HG02588 (cell line): ENCODE measurements around the gene TACC2.

ENCODE experiments used
- ATAC-seq: cut with Tn5 transposase; IDR thresholded peaks from one replicate; pipeline ENCODE4 v1.9.1; 2021; ENCODE audit warnings: mild to moderate bottlenecking, moderate library complexity; ENCODE audit not compliant: unreplicated experiment

TACC2 gene

DNA sequence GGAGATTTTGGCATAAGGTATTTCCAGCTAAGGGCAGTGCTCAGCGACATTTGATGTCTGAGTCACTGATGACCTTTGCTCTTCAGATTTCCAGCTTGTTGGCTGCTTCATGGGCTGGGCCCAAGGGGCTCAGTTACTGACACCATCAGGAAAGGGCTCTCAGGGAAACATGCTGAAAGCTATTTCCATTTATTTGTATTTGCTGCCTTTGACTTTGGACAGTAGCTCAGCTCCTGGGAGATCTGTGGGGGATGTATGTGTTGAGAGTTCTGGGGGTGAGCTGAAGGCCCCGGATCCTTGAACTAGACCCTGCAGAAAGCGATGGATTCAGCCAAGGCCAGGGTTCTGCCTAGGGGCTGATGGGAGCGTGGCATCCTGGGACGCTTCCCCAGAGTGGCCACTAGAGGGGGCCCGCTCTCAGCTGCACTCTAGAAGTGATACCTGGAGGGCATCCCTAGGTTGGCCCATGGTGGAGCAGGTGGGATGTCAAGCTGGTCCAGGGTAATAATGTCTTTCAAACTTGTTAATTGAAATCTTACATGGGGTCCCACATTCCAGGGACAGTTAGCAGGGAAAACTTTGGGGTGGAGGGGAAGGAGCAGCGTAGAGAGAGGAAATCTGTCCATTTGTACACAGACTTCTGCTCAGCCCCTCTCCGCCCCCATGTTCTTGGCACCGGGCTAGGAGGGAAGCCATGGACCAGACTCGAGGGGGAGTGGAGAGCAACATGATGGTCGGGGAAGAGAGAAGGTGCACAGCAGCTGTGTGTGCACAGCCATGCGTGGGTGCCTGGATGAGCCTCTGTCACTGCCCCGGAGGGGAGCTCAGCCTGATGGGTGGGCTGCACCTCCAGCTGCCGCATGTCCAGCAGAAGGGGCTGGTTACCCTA, 279.1 kb downstream of the TACC2 start:
- peak; percentile 78 for ATAC-seq

DNA sequence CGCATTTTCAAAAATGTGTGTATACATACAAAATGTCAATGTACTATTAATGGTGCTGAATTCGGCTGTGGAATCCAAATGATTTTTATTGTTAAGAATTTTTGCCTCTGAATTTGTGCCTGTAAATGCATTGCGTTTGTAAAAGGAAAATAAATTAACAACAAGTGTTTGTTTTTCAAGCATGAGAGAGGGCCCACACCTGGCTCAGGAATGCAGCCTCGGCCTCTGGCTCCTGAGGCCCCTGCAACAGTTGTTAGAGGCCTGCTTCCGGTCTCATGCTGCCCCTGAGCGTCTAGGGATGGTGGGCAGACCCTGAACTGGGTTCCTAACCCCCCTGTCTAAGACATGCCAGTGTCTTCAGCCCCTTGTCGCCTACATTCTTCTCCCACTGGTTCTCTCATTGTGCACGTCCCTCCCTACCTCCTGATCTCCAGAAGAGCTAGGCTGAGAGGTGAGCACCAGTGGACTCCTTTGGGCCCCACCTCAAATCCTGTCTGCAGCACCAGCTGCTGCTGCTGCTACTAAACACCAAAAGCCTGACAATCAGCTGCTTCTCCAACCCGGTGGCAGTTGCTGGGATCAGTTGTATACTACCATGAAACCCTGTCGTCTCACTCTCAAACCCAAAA, 280.2 kb downstream of the TACC2 start:
- ATAC-seq, result no peak

DNA sequence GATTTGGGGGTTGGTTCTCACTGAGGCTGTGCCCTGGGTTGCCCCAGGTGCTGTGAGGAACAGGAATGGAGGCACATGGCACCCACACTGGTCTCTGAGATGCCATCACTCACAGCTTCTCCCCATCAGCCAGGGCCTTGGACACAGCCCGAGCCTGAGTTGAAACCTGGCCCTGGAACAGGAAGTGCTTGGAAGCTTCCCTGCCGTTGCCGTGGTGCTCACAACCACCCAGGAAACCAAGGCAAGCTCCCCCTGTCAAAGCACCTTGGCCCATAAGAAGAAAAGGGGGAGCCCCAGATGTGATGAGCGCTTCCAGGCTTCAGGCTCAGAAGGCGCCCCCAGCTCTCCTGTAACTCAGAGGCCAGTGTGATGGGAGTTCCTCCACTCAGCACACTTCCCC, 282.1 kb downstream of the TACC2 start, which contains the start of gene BTBD16:
Gene BTBD16, plus strand, starts transcription at position 221 of the 400 bp plus-strand sequence. CDS start 3,786 bp downstream, outside the sequence.
- no peak for ATAC-seq

DNA sequence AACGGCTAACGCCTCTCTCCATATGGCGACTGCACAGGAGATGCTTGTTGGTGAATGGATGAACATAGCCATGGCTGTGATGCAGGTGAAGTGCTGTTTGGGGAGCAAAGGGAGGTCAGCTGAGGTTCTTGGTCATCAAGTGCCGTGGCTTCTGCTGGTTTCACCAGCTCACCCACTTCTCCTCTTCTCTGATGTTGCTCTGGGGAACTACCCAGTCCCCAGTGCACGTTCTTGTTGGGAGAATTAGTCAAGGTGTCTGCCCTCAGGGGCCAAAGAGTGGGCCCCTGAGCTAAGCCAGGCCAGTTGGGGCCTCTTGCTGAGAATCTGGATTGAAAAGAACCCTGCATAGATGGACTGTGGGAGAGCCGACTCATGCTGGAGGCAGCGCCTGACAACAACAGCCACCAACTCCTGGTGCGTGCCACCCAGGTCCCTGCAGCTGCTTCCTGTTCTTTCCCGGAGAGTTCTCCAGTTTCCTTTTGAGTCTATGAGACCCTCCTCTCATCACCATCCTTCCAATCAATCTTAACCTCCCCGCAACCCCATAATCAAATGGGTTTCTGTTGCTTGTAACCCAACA, 285.1 kb downstream of the TACC2 start:
- no peak for ATAC-seq

DNA sequence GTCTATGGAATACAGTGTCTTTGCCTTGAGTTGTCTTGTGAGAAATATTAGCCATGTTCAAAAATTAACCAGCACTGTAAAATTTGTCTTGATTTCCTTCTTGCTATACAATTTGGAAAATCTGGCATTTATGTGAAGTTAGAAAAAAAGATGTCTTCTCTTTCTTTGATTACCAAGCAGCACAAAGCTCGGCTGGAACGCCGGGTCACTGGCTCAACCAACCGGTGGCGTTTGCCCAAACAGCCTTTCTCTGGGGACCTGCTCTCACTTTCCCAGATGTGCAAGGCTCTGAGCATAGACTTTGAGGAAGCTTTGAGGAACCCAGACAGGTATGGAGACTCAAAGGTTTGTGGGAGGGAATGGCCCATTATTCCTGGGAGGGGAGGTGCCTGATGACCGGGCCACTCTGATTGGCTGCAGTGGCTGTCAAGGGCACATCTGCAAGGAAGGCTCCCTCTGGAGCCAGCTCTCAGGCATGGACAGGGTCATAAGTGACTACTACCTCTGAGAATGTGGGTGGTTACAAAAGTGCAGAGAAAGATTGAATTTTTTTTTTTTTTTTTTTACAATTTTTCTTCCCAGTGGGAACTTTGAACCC, 287.7 kb downstream of the TACC2 start:
- no peak for ATAC-seq

DNA sequence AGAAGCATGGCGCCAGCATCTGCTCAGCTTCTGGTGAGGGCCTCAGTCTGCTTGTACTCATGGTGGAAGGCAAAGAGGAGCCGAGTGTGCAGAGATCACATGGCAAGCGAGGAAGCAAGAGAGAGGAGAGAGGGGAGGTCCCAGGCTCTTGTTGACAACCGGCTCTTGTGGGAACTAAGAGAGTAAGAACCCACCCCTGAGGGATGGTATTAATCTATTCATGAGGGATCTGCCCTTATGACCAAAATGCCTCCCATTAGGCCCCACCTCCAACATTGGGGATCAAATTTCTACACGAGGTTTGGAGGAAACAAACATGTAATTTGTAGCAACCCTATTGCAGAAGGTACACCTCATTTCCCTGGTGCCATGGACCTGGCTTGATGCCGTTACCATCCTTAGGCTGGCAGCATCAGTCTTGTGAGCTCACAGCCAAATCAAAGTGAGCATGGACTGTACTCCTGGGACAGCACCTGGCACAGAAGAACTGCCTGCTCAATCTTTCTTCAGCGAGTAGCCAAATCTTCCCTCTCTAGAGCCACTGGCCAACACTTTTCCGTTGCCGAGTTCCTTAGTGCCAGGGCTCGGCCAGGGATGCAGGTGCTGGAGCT, 288.7 kb downstream of the TACC2 start:
- no peak for ATAC-seq

DNA sequence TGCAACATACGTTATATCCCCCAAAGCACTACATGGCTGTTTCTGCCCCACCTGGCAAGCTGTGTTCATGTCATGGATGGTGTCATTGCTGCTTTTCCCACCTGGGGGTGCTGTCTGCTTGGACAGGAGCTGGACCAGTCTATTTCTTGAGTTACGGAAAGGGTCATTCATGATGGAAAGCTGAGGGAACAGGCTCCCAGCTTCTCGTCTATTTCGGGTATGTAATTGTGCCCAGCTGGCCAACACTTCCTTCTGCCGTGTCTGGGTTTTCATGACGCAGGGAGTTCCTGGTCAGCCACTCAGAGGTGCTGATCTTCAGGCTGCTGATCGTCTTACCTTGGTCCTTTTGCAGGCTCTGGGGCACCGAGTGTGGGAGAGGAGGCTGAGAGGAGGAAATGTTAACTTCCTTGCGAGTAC, 290.8 kb downstream of the TACC2 start:
- no peak for ATAC-seq

DNA sequence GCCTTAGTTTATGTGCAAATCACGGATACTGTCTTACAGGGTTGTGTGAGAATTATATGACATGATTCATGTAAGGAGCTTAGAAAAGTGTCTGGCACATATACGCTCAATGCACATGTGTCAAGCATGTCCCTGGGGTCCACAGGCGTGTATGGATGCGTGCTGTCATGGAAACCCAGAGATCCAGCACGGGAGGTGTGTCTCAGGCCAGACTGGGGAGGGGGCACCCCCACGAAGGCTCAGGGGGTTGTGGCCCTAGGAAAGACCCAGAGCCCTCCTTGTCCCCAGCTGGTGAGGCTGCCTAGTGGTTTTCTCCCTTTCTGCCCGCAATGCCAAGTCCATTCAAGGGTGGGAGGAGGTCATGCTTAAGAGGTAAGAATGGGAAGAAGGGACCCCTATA, 291.2 kb downstream of the TACC2 start:
- no peak for ATAC-seq

DNA sequence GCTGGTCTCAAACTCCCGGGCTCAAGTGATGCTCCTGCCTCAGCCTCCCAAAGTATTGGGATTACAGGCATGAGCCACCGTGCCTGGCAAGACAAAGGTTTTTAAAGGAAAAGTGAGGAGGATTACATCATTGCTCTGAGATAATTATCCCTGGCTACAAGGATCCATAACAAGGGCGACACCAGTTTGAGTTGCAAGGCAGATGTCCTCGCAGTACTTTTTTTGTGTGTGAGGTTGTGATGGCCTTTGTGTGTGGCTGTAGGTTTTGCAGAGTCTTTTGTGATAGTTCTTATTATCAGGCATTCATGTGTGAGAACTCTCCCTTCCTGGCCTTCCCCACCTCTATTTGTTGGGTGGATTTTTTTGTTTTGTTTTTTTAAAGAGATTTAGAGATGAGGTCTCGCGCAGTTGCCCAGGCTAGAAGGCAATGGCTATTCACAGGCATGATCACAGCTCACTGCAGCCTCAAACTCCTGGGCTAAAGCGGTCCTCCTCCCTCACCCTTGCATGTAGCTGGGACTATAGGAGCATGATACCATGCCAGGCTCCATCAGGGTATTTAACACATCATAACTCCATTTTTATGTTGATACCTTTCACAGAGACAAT, 292.2 kb downstream of the TACC2 start:
- ATAC-seq, result no peak

DNA sequence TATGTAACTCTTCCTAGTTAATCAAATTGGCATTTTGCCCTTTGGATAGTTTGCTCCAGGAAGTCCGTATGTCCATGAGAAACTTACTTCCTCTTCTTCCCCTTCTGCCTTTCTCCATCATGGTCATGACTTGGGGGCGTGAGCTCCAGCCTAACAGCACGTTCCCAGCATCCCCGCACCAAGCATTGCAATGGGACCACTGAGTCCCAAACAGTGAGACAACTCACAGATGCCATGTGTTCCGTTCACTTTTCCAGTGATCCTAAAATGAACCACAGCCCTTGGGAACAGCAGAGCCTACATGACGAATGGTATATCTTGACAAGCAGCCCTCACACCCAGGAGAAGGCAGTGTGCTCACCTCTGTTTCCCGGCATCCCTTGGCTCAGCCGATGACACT, 292.8 kb downstream of the TACC2 start:
- ATAC-seq, result no peak

DNA sequence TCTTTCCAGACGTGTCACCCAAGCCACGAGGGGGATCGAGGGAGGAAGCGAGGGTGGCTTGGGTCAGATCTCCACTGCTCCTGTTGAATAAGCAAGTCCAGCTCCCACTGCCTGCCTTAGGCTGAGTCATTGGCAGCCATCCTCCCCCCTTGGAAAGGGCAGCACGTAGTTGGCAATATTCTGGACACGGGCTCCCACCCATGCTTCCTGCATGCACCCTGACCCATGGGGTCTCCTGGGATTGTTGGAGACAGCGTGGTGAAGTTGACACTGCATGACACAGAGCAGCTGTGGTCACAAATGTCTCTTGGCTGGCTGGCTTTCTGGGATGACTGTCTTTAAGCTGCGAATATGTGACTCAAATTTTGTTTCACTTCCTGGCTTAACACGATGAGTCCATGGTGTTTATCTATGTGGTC, 293.3 kb downstream of the TACC2 start:
- no peak for ATAC-seq

DNA sequence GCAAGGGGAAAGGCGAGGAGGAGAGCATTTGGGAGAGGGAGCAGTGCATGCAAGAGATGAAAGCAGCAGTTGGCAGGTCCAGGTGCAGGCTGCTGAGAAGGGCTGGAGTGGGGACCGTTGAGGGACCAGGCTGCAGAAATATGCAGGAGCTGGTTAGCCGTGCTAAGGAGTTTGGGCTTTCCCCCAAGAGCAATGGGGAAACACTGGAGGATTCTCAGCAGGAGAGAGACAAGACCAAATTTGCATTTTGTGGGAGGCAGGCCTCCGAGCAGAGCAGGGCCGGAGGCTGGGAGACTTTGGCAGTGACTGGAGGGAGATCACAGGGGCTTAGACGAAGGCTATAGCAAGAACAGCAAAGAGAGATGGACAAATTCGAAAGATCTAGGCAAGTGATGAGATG, 293.9 kb downstream of the TACC2 start:
- peak; percentile 53 for ATAC-seq

DNA sequence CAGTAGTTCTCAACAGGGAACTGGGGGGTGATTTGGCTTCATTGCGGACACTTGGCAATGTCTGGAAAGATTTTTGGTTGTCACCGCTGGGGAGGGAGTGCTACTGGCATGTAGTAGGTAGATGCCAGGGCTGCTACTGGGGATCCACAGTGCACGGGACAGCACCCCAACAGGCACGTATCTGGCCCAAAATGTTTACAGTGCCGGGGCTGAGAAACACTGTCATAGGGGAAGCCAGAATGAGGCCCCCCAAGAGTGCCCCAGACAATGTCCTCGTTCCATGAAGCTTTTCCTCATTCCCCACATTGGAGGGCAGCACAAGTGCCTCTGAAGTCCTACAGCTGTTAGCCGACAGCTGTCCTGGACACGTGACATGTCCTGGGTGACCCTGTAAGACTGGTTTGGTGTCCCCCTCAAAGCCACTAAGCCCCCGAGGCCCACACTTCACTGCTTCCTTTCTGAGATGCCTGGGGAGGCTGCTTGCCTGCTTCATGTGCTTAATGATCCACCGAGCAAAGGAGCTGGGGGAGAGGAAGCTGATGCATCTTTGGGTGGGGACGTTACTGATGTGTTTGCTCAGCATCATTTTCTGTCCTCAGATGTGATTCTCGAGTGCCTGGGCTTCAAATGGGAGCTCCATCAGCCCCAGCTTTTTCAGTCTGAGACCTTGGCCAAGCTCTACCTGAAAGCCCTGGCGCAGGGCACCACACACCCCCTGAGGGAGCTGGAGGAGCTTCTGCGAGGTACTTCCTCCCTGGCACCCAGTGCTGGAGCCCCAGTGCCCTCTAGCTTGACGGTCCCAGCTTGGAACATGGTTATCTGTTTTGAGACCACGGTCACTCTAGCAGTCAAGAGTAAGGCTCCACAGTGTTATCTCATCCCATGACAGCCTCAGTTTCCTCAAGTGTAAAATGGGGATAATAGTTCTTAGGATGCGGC, 296.8 kb downstream of the TACC2 start:
- ATAC-seq, result no peak

DNA sequence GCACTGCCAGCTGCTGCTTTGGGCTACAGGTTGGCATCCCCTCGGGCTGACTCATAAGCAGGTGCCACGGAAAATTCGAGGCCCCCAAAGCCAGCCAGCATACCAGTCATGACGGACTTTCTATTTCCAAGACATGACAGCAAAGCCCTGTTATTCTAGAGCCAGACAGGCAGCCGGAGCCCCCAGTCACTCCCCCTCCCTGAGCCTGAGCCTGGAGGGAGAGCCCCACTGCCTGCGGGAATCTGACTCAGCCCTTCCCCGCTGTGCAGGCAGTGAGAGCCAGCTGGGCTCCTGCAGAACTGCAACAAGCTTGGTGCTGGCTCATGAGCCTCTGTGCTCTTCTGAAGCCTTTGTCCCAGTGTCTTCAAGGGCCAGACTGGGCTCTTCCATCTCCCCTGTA, 297.9 kb downstream of the TACC2 start:
- no peak for ATAC-seq

DNA sequence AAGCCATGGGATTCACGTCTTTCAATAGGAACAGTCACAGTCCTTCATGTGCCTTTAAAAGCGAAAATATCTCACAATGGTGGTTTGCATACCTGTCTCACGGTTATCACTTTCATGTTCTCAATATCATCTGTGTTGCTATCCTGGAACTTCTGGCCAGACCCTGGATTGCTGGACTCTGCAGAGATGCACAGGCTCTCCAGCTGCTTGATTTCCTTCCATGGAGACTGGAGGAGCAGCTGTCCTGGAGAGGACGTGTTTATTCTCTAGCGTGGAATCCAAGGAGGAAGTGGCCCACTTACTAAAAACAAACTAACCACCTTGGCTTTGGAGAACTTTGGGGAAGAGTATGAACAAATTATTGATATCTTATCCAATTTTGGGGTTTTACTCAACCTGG, 298.6 kb downstream of the TACC2 start:
- ATAC-seq, result no peak

DNA sequence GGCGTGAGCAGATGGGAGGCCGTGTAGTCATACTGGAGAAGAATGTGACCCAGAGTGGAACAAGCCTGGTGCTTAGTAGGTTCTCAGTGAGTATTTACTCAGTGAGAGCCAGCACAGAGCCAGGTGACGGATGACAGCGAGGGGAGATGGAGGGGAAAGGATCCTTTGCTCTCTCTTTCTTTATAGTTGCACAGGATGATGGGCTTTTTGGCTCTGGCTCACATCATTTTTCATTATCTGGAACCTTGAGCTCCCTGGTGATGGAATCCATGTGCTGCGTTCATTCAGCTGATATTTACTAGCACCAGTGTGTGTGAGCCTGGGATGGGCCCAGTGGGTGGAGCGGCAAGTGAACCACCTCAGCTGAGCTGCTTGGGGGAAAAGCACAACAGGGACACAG, 299.3 kb downstream of the TACC2 start:
- ATAC-seq, result no peak

DNA sequence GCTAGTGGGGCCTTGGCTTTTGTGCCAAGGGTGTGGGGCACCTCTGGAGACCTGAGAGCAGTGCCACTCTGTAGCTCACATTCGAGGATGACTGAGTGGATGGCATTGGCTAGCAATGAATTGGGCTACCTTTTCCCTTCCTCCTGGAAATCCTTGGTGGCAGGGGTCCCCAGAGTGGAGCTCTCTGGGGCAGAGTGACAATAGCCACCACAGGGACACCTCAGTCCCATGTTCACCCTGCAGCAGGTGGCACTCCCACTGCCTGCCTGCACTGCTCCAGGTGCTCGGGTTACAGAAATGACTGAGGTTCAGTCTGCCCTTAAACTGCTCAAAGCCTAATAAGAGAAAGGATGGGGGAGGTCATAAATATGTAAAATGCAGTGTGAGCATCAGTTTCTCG, 300.0 kb downstream of the TACC2 start:
- ATAC-seq, result no peak

DNA sequence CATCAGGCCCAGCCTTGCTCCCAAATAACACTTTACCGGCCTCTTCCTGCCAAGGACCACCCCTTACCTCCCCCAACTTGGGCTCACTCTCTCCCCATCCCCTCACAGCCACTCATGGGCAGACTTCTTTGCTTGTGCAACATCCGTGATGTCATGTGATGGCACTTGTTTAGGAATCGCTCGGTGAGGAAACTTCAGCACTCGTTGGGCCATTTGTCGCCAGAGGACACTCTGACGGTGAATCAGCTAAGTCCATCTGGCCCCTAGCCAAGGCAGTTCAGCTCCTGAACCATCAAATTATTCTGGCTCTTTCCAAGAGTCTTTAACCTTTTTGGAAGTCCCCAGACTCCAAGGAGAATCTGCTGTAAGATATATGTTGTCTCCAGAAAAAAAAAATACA, 301.4 kb downstream of the TACC2 start:
- ATAC-seq, result no peak

DNA sequence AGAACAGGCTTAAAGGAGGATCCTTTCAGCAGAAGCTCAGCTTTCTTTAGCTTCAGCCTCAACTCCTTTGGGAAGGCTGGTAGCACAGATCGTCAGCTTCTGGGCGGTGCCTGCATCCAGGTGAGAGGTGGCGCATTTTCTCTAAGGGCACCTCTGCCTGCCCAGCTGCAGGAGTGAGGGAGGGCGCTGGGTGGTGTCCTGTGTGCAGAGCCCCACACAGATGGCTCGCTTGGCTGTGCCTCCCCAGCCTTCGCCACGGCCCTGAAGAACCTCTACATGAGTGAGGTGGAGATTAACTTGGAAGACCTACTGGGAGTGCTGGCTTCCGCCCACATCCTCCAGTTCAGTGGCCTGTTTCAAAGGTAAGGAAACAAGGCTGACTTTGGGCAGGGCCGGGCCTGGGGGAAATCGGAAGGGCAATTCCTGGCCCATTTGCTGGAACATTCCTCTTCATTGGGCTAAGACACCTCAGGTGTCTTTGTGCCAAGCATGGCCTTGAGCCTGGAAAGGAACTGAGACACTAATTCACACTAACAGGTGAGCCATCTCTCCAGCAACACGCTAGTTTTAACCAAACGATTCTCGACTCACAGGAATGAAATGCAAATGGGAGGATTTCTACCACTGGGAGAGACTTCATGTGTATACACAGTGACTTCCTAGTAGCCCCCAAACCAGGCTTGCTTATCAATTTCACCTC, 302.0 kb downstream of the TACC2 start:
- no peak for ATAC-seq
